NCI-H2029 (cell line): ENCODE data around the gene IFNK.
"Not testable (repeated sequence)": the region's sequence is repeated elsewhere in the genome, so short reads cannot be mapped to it uniquely, and the experiment has no call there.

ENCODE experiments used
- DNase-seq: peaks from one replicate; lab custom pipeline; 2025; lab: John Stamatoyannopoulos, UW

IFNK gene, protein sequence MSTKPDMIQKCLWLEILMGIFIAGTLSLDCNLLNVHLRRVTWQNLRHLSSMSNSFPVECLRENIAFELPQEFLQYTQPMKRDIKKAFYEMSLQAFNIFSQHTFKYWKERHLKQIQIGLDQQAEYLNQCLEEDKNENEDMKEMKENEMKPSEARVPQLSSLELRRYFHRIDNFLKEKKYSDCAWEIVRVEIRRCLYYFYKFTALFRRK

GRCh38 chr9:27524236-27524635 lies at the start of gene IFNK:
IFNK (plus strand) TSS chr9:27524290; CDS start chr9:27524337, 47 bp downstream.
- no peak for DNase-seq

- DNase-seq, result no peak
These were observed 49.8 kb upstream of the IFNK start for GRCh38 chr9:27474305-27474704.

DNA sequence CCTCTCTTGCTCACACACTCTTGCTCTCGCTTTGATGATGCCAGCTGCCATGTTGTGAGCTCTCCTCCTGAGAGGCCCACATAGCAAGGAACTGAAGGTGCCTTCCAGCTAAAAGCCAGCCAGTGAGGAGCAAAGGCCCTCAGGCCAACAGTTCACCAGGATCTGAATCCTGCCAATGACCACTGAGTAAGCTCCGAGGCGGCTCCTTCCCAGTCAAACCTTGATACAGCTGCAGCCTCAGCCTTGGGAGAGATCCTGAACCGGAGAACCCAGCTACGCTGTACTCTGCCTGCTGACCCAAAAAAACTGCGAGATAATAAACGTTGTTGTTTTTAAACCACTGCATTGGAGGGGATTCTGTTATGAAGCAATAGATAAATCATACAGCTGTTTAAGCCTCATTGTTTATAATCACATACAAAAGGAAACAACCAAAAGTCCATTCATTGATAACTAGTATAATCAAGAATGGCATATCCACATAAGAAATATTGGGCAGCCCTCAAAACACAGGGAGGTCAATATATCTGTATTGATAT lies 49.0 kb upstream of the IFNK start:
- no peak for DNase-seq

- no peak for DNase-seq
These were observed 47.1 kb upstream of the IFNK start for GRCh38 chr9:27476870-27477515.

DNA sequence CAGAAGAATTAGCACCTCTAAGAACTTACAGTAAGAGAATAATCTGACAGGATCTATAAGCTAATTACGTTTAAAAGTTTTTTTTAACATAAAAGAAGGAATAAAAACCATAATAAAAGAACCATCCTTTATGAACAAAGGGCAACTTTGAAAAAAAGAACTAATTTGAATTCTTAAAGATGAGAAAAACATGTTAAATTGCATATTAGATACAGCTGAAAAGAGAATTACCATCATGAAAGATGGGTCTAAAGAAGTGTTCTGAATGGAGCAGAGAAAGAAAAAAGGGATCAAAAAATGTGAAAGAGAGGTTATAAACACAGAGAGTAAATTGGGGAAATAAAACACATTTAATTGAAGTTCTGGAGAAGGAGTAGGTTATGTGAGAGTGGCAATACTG lies 45.8 kb upstream of the IFNK start:
- DNase-seq, result no peak

GRCh38 chr9:27482709-27483108 lies 41.4 kb upstream of the IFNK start:
- no peak for DNase-seq

DNA sequence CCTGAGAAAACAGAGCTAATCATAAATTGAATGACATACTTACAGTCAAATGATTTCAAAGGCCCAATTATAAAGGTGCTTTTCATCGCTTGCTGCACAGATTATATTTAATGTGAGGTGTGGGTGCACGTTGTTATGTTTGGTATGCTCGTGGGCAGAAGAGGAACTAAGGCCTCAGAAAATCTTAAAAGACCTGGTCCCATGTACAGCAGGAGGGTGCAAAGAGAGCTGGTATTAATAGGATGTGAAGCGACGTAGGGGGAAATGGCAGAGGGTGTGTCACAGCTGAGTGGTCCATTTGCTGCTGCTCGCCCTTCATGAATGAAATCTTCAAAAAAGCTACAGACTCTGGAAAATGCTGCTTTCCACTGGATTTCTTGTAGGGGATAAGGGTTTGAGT lies 40.5 kb upstream of the IFNK start:
- DNase-seq, result no peak

DNA sequence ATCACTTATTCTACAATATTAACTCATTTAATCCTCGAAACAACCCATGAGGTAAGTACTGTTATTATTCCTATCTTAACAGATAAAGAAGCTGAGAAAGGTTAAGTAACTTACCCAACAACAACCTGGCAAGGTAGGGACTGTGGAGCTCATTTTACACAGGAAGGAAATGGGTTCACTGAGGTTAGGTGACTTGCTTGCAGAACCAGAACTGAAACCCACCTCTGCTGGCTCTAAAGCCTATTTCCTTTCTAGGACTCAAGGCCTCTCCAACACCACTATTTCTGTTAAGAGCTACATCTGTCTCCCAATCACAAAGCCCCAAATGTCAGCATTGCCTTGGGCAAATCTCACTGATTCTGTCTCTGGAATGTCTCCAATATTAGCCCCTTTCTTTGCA lies 38.9 kb upstream of the IFNK start:
- DNase-seq, result no peak

GRCh38 chr9:27487128-27487640 lies 36.9 kb upstream of the IFNK start:
- no peak for DNase-seq

DNA sequence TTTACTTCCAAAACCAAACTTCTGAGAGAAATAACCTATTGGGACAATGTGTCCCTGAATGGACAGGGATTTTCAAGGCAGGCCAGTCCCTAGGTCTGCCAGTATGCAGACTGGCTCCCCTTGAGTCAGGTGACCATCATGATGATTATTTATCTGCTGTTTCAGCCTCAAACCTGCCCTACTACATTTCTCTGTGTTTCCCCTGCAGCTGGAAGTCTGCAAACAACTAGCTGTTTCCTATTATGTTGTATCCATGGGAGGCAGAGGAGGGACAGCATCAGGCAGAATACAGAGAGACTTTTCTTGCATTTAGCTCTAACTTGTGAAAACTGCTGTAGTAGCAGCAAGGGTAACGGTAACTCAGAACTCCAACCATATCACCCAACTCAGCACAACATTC lies 36.2 kb upstream of the IFNK start:
- no peak for DNase-seq

DNA sequence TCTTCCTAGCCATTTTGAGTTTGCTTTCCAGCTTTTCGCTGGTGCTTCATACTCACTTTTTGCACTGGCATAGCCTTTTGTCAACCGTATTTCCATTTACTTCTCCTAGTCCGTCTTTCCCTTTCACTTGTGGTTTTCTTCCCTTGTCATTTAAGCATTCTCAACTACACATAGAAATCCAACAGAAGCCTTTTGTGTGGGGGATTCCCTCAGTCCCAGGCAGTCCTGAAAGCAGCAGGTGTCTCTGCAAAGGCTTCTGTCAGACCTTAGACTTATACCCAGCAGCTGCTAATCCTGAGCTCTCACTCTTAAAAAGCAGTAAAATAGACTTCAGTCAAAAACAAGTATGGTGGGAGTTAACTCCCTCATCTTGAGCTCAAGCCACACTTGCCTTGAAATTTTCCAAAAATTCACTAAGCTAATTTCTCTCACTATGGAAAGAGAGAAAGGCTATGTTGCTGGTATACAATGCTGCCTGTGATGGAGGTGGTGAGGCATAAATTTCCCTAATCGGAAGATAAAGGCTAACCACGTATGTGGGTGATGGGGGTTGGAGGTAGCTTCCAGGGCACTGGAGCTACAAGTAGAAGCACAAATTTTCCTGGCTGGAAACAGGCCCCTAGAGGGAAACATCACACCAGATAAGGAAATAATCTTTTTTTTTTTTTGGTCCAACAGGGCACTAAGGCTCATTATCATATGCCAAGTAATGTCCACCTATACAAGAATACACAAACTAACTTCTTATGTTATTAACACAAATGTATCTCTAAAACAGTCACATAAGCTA lies 34.8 kb upstream of the IFNK start:
- no peak for DNase-seq

GRCh38 chr9:27491154-27491553 lies 32.9 kb upstream of the IFNK start:
- no peak for DNase-seq

GRCh38 chr9:27495480-27496134 lies 28.5 kb upstream of the IFNK start:
- DNase-seq, result no peak

GRCh38 chr9:27496135-27496504 lies 28.0 kb upstream of the IFNK start:
- DNase-seq, result no peak

DNA sequence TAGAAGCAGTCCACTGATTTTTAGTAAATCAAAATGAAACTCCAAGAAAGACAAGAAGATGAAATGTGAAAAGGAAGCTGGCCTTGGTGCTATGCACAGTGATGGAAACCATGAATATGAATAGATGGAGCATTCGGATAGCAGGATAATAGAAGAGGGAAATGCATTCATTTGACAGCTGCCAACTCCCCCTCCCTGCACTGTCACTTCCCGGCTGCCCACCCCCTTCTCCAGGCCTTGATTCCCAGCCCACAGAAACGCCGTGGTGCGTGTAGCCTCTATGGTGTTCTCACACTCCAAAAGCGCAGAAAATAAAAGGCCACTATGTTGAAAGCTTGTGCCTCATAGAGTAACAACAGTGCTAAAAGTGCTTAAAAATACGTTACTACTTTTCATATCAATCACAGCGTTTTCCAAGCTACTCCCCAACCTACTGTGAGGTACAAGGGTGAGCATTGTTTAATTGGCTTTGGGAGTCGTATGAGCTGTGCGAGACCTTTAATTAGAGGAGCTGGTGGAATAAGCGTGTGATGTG lies 26.1 kb upstream of the IFNK start:
- DNase-seq, result no peak

- DNase-seq, result no peak
These were observed 24.6 kb upstream of the IFNK start for GRCh38 chr9:27499451-27499850.

- DNase-seq, result not testable (repeated sequence)
These were observed 23.2 kb upstream of the IFNK start for GRCh38 chr9:27500902-27501301.

GRCh38 chr9:27503623-27504022 lies 20.5 kb upstream of the IFNK start:
- no peak for DNase-seq

GRCh38 chr9:27504259-27504658 lies 19.8 kb upstream of the IFNK start:
- DNase-seq, result no peak

DNA sequence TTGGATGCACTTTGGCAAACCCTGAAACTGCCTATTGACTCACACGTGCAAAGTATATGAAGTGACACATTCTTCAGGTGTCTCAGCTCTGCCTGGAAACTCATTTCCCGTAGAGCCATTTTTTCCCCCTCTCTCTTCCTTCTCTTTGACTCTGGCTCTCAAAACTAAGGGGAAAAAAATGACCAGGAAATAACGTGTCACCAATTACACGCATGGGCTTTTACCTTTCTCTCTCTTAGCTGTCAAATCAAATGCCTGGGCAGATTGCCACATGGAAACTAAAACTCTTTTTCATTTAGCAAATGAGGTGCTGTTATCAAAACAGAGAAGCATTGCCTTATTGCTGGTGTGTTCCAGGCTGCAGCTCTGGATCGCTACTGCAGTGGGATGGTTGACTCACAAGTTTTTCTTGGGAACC lies 18.3 kb upstream of the IFNK start:
- no peak for DNase-seq

DNA sequence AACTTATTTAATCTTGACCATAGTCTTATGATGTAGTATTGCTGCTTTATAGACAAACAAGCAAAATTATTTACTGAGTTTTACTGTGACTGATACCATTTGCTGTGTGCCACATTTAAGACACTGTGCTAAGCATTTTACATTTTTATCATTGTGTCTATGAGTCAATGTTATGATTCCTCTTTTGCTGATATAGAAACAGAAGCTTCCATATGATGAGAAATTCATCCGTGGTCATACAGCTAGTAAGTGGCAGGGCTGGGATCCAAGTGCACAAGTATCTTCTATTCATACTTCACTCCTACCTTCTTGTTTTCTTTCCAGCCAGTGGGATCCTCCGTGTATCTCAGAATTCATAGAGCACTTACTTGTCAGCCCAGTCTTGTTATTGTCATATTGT lies 17.1 kb upstream of the IFNK start:
- DNase-seq, result no peak

- no peak for DNase-seq
These were observed 13.3 kb upstream of the IFNK start for GRCh38 chr9:27510780-27511179.
